GM21529 (cell line): Measurements from ENCODE around the gene KCNMB4.

ENCODE experiments used
- ATAC-seq: cut with Tn5 transposase; IDR thresholded peaks from one replicate; pipeline ENCODE4 v1.9.1; 2021; ENCODE audit not compliant: unreplicated experiment

The KCNMB4 gene

GRCh38 chr12:70427611-70428010 lies 61.5 kb downstream of the KCNMB4 start:
- ATAC-seq: no peak

DNA sequence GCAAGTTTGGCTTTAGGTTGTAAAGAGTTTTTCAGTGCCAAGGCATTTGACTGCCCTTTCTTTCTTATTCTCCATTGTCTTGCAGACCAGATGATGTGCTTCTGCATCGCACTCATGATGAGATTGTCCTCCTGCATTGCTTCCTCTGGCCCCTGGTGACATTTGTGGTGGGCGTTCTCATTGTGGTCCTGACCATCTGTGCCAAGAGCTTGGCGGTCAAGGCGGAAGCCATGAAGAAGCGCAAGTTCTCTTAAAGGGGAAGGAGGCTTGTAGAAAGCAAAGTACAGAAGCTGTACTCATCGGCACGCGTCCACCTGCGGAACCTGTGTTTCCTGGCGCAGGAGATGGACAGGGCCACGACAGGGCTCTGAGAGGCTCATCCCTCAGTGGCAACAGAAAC lies 64.3 kb downstream of the KCNMB4 start:
- ATAC-seq: no peak

DNA sequence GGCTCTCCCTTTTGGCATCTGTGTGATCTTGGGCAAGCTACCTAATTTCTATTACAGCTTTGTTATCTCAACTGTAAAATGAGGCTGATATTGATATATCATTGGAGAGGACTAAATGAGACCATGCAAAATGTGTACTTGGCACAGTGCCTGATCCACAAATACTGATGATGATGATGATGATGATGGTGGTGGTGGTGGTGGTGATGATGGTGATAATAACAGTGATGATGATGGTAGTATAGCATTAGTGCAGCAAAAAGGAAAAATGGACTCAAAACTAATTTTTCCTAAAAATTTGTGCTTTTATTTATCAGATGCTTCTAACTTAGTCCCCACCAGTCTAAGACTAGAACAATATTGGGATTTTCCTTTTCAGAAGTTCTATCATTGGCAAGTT lies 70.7 kb downstream of the KCNMB4 start:
- no peak for ATAC-seq

DNA sequence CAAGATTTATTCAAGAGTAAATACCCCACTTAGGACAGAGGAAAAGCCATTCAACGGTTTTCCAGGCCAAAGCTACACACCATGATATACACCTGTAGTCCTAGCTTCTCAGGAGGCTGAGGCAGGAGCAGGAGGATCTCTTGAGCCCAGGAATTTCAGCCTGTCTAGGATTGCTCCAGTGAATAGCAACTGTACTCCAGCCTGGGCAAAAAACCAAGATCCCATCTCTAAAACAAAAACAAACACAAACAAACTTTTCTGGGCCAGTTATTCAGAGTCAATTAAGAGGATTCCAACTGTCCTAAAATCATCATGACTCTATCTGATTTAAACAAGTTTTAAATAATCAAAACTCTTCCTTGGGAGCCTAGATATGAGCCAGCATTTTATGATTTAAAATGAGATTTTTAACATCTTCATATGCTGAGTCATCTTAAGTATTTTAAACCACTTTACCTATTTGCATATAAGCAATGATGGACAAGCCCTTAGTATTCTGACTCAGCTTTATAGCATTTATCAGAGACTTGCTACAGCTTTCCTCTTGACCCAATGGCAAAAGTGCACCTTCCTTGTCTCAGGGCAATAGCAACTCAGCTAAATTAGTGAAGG lies 77.1 kb downstream of the KCNMB4 start:
- no peak for ATAC-seq

GRCh38 chr12:70444903-70445302 lies 78.8 kb downstream of the KCNMB4 start:
- ATAC-seq: no peak

DNA sequence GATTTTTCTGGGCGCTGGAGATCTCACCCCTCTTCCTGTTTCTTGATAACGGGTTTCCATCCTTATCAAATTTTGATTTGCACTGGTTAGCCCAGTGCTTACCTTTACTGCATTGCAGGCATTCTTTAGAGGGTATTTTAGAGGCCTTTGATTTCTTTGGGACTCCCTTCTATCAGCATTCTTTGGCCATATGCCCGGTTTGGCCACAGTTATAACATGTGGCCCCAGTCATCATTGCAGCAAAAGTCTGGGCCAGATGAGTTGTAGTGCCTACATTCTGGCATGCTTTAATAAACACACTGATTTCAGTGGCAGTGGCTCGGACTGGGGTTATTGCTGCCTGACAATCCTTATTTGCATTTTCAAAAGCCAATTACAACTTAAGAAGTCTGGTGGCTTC lies 82.3 kb downstream of the KCNMB4 start:
- ATAC-seq: no peak

GRCh38 chr12:70449074-70449752 lies 83.1 kb downstream of the KCNMB4 start:
- no peak for ATAC-seq

DNA sequence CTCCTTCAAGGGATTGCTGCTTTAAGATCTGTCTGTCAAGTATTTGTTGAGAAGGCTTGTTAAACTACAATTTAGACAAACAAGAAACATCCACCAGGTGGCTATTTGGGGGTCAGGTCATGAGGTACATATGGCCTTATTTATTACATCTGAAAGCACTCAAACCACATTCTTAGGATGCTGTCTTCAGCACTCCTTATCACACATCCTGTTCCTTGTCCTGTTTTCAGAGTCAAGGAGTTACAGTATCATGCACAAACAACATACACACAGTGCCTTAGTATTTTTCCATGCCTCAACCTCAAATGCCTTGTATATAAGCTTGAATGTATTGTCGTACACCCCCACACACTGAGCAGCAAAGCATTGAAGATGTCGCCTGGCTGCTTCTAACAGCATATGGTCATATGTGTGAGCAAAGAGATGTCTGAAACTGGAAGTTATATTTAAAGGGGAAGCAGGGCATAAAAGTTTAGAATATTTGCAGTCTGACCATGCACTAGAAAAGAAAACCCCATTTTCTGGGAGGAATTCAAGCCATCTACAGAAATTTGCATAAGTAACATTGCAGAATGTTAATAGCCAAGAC lies 83.8 kb downstream of the KCNMB4 start:
- no peak for ATAC-seq

DNA sequence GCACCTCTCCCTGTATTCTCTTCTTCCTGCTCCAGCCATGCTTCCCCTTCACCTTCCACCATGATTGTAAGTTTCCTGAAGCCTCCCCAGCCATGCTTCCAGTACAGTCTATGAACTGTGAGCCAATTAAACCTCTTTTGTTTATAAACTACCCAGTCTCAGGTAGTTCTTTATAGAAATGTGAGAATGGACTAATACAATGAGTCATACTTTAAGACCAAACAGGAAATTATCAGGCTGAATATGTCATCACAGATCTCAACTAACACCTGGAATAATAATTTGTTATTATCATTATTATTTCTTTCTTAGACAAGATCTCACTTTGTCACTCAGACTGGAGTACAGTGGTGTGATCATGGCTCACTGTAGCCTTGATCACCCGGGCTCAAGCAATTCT lies 85.4 kb downstream of the KCNMB4 start:
- no peak for ATAC-seq

GRCh38 chr12:70456953-70457352 lies 90.9 kb downstream of the KCNMB4 start:
- ATAC-seq: no peak

- ATAC-seq: peak; percentile 65
Measured at GRCh38 chr12:70459786-70460185, 93.7 kb downstream of the KCNMB4 start.

GRCh38 chr12:70463997-70464396 lies 97.9 kb downstream of the KCNMB4 start:
- no peak for ATAC-seq

DNA sequence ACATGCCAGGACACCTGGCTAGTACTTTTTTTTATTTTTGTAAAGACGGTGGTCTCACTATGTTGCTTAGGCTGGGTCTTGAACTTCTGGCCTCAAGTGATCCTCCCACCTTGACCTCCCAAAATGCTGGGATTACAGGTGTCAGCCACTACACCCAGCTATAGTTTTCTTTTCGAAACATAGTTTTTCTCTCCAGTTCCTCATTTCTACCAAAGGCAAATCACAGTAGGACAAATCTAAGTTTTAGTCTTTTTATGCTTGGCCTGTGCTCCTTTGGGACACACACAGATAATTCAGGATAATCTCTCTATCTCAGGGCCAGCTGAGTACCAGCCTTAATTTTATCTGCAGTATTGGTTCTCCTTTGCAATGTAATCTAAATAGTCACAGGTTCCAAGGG lies 100.7 kb downstream of the KCNMB4 start:
- ATAC-seq: no peak

DNA sequence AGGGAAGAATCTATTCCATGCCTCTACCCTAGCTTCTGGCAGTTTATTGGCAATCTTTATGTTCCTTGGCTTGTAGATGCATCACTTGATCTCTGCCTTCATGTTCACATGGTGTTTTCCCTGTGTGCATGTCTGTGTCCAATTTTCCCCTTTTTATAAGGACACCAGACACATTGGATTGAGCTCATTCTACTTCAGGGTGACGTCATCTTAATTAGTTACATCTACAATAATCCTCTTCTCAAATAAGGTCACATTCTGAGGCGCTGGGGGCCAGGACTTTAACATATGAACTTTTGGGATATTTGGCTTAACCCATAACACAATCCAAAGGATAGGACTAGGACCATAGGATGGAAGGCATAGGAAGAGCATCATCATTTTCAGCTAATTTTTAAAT lies 101.4 kb downstream of the KCNMB4 start:
- ATAC-seq: no peak

GRCh38 chr12:70467918-70468733 lies 102.0 kb downstream of the KCNMB4 start:
- ATAC-seq: no peak

DNA sequence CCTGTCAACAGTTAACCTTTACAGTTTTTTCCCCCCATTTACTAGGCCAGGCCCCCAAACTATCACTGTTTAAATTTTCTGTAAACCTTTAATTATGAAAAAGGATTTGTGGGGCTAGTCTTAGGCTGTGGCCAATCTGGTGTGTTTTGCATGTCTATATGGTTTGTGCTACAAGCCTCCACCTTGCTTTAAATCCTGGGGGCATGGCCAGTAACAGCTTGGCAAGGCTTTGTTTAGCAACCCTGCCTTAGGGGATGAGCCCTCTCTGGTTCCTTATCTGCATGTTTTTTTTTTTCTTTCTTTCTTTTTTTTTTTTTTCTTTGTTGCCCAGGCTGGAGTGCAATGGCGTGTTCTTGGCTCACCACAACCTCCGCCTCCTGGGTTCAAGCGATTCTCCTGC lies 102.7 kb downstream of the KCNMB4 start:
- no peak for ATAC-seq

DNA sequence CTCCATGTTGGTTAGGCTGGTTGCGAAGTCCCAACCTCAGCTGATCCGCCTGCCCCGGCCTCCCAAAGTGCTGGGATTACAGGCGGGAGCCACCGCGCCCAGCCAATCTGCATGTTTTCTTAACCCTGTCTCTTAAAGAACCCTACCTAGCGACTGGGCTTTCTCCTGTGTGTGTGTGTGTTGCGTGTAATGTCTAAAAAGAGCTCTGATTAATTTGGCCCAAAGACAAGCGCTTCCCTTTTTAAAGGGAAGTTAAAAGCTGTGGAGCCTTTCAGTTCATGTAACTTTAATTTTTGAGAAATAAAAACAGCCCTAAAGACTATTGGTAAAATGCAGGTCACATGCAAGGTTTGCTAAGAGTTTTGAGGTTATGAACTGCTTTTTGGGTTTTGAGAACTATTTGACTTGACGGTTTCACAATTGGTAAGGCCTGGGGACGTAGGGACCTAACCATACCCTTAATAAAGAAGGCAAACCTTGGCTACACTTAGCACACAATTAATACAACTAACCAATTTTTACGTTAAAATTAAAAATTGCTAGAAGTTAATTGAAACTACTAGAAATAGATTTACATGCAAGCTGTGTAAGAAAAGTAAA lies 103.2 kb downstream of the KCNMB4 start:
- ATAC-seq: no peak

DNA sequence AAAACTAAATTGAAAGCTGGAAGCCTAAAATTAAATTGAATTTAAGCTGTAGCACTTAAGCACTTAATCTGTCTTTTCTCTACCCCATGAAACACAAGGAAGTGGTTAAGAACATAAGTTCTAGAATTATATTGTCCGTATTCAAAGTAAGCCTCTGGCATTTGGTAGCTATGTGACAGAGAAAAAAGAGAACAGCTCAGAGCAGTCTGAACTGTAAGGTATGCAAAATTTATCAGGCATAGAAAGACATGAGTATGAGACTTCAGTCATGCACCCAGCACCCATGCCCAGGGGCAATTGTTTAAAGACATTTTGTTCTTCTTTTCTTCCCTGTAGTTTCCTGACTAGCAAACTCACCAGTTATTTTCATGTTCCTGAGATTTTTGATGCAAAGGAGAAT lies 116.7 kb downstream of the KCNMB4 start:
- no peak for ATAC-seq
